K562 (cell line): ENCODE measurements around the gene CEBPE. TPM values are rescaled to one million over a fixed set of nuclear protein-coding genes. Genes with fewer than 3 reads are reported as not detected.

Experiments
- ATAC-seq: fragments of 200-7000 bp; cut with Tn5 transposase; 3 replicates; pipeline ENCODE4 v1.9.1; 2020; ENCODE audit warnings: moderate library complexity
- BruUV-seq: library from RNA; stranded (reverse); fragments of 400-500 nt; replicated peaks from 2 replicates; lab custom pipeline; 2021; lab: Mats Ljungman, UMichigan
- CTCF ChIA-PET: fragments of 300-600 bp; formaldehyde crosslinking; extraction: SDS; loops from one replicate; lab custom pipeline; 2021; ENCODE audit warnings: low intra/inter-chr PET ratio; lab: Yijun Ruan, JAX
- POLR2A ChIA-PET: fragments of 300-600, 350-650 bp; sonication (Branson Sonifier 250); formaldehyde crosslinking; extraction: SDS; loops from one replicate; lab custom pipeline; 2021; ENCODE audit warnings: antibody characterized with exemption, inconsistent platforms; lab: Yijun Ruan, JAX
- DNase-seq, 4 experiments: peaks; one replicate each; pipeline versions ENCODE4 v3.0.0 to v3.0.0-alpha.2; 2011 to 2018; ENCODE audit warnings: low spot score in 3 of 4, mixed read lengths in 3 of 4; ENCODE audit errors: extremely low read depth in 1 of 4
- FAIRE-seq: peaks from 2 replicates; lab custom pipeline; 2011; peaks lifted over from hg19 to GRCh38; lab: Jason Lieb, UNC
- H2AFZ ChIP-seq: 2 replicates; pipeline ENCODE4 v1.6.0; 2011; ENCODE audit warnings: low read depth, low read length, control low read depth, inconsistent platforms
- H3K27ac ChIP-seq: fragments of 200-600 bp; 3 replicates; pipeline ENCODE4 v1.8.0; 2011; ENCODE audit warnings: low read depth, mild to moderate bottlenecking, control low read depth, inconsistent platforms, low read length, moderate library complexity, mixed read lengths; ENCODE audit errors: extremely low read depth
- H3K27me3 ChIP-seq, 2 experiments: fragments of 300-600 bp in 1 of 2; 2 replicates in 1 of 2; 3 replicates in 1 of 2; pipeline versions ENCODE4 v1.6.0 to v1.8.0; 2011; ENCODE audit warnings: inconsistent platforms in 2 of 2, low read length in 2 of 2, mild to moderate bottlenecking in 1 of 2, mixed read lengths in 1 of 2, moderate library complexity in 1 of 2; ENCODE audit not compliant: control insufficient read depth in 2 of 2, insufficient read depth in 2 of 2
- H3K36me3 ChIP-seq: fragments of 300-600 bp; 3 replicates; pipeline ENCODE4 v1.8.0; 2011; ENCODE audit warnings: mild to moderate bottlenecking, low read length, inconsistent platforms; ENCODE audit not compliant: control insufficient read depth, insufficient read depth
- H3K4me1 ChIP-seq, 2 experiments: fragments of 200-600 bp in 1 of 2; replicated peaks in 1 of 2; 2 replicates in 1 of 2; 3 replicates in 1 of 2; pipeline versions ENCODE4 v1.5.1 to v1.8.0; 2011; ENCODE audit warnings: inconsistent platforms in 2 of 2, low read length in 2 of 2, mild to moderate bottlenecking in 1 of 2, mixed read lengths in 1 of 2, moderate library complexity in 1 of 2; ENCODE audit not compliant: control insufficient read depth in 2 of 2, insufficient read depth in 2 of 2
- H3K4me2 ChIP-seq: 2 replicates; pipeline ENCODE4 v1.6.1; 2011; ENCODE audit warnings: low read length, control low read depth, inconsistent platforms, mixed read lengths; ENCODE audit not compliant: insufficient read depth
- H3K4me3 ChIP-seq: fragments of 200-600 bp; sonication (generic), shearing (Covaris generic); 2 replicates; pipeline ENCODE4 v1.5.1; 2016; ENCODE audit warnings: control low read depth, inconsistent platforms
- H3K79me2 ChIP-seq: fragments of 200-600 bp; 3 replicates; pipeline ENCODE4 v1.8.0; 2011; ENCODE audit warnings: low read length, inconsistent platforms; ENCODE audit not compliant: control insufficient read depth, insufficient read depth
- H3K9ac ChIP-seq, 2 experiments: 2 replicates each; pipeline versions ENCODE4 v1.6.0 to v1.6.1; 2011; ENCODE audit warnings: low read depth in 2 of 2, low read length in 2 of 2, control low read depth in 1 of 2, inconsistent platforms in 1 of 2, mild to moderate bottlenecking in 1 of 2, mixed read lengths in 1 of 2; ENCODE audit not compliant: insufficient read depth in 1 of 2
- H3K9me1 ChIP-seq: one replicate; pipeline ENCODE4 v1.6.0; 2011; ENCODE audit warnings: inconsistent platforms, mild to moderate bottlenecking, low read length, moderate library complexity; ENCODE audit not compliant: control insufficient read depth, insufficient read depth
- H3K9me3 ChIP-seq: replicated peaks from 2 replicates; pipeline ENCODE4 v1.5.1; 2011; ENCODE audit warnings: low read depth, low read length, inconsistent platforms; ENCODE audit not compliant: control insufficient read depth, insufficient read depth
- H4K20me1 ChIP-seq: replicated peaks from 2 replicates; pipeline ENCODE4 v1.6.1; 2011; ENCODE audit warnings: low read length, inconsistent platforms, mixed read lengths; ENCODE audit not compliant: control insufficient read depth, insufficient read depth
- CHD2 ChIP-seq: IDR thresholded peaks from 2 replicates; pipeline ENCODE4 v1.6.1; 2011; ENCODE audit warnings: low read depth, low read length
- KDM1A ChIP-seq, 2 experiments: fragments of 450-650 bp; IDR thresholded peaks; 2 replicates each; pipeline ENCODE4 v1.6.1; 2016; ENCODE audit warnings: mild to moderate bottlenecking in 2 of 2
- NFIC ChIP-seq: fragments of 450-650 bp; IDR thresholded peaks from 2 replicates; pipeline ENCODE4 v1.6.1; 2017; ENCODE audit warnings: mild to moderate bottlenecking, inconsistent platforms
- NR3C1 ChIP-seq: sonication (generic); formaldehyde crosslinking; IDR thresholded peaks from 2 replicates; pipeline ENCODE4 v1.8.1; 2022; ENCODE audit warnings: missing genetic modification reagents
- PHF21A ChIP-seq: fragments of 450-650 bp; IDR thresholded peaks from 2 replicates; pipeline ENCODE4 v1.6.1; 2017; ENCODE audit warnings: low read depth, borderline replicate concordance
- ZNF584 ChIP-seq: fragments of 200-800 bp; sonication (Bioruptor generic); IDR thresholded peaks from 2 replicates; pipeline ENCODE4 v1.6.1; 2016; ENCODE audit warnings: low read depth, mild to moderate bottlenecking, missing genetic modification characterization, missing compliant biosample characterization
- ZNF644 ChIP-seq: fragments of 200-800 bp; sonication (Bioruptor generic); IDR thresholded peaks from 2 replicates; pipeline ENCODE4 v1.6.1; 2016; ENCODE audit warnings: low read depth, missing genetic modification characterization, missing compliant biosample characterization
- WGBS: fragments of 100-300 bp; shearing (Covaris generic); methylation state at CpG from one replicate; pipeline ENCODE4 v1.1.6; 2016; ENCODE audit warnings: low coverage, mixed read lengths; ENCODE audit not compliant: insufficient coverage; ENCODE audit errors: missing lambda C conversion rate; 5-methylcytosine and 5-hydroxymethylcytosine counted together
- in situ Hi-C: fragments of 300-500 bp; cut with MboI; formaldehyde crosslinking; loops from 4 replicates; pipeline ENCODE4 v1.15.0; 2018; ENCODE audit warnings: inconsistent platforms, mixed read lengths
- intact Hi-C: fragments of 100-400 bp; cut with micrococcal nuclease; formaldehyde crosslinking; loops from 2 replicates; pipeline ENCODE4 v1.14.2; 2022
- polyA plus RNA-seq, 8 experiments: library from polyadenylated mRNA; depleted of rRNA in 4 of 8; stranded (reverse) in 5 of 8; unstranded in 3 of 8; fragments of >200 nt; fragmentation: Nextera tagmentation in 2 of 8; fragmentation: Illumina TruSeq in 1 of 8; extraction: Ambion mirVana in 2 of 8; extraction: Trizol in 1 of 8; gene quantifications; 2 replicates each; pipeline versions ENCODE4 v1.2.1 to v1.2.3, GENCODE V29; 2011 to 2014; ENCODE audit warnings: inconsistent platforms in 1 of 8, missing spikeins in 1 of 8
- total RNA-seq, 7 experiments: library from RNA; depleted of rRNA in 6 of 7; stranded (reverse); fragments of >200 nt in 6 of 7; fragmentation: Illumina TruSeq in 2 of 7; extraction: Trizol in 2 of 7; gene quantifications; 2 replicates each; pipeline versions ENCODE4 v1.2.1 to v1.2.3, GENCODE V29; 2011 to 2021; ENCODE audit warnings: low replicate concordance in 1 of 7
- TF ChIP-seq, protein P1 (sequence below), 3 experiments: fragments of 200-800 bp in 1 of 3; fragments of 250-450 bp in 1 of 3; fragments of 450-650 bp in 1 of 3; sonication (Bioruptor Pico) in 1 of 3; sonication (Bioruptor generic) in 1 of 3; formaldehyde crosslinking in 1 of 3; IDR thresholded peaks; 2 replicates each; pipeline versions ENCODE4 v1.6.1 to v1.8.0; 2016 to 2022; ENCODE audit warnings: mild to moderate bottlenecking in 2 of 3, missing genetic modification characterization in 2 of 3, missing compliant biosample characterization in 1 of 3, moderate library complexity in 1 of 3

Gene CEBPE
- total and polyA plus RNA-seq, 9 of the 15 experiments (the other 6 are each of a cell fraction or from before 2014, with no cell fraction given) = 0.09 to 0.15 (median 0.13) TPM; not detected in 6

GRCh38 chr14:23086565-23086964 lies 32.5 kb downstream of the CEBPE start:
- FAIRE-seq = peak; percentile 61
- Histone ChIP-seq H3K79me2 (peaks cover 18% of the 10 kb centered on the region; the same call in 2 of the 3 replicates), H3K27me3 (no peaks in the 10 kb centered on the region), H2AFZ (no peak overlapping the region), H3K9me3 (no peaks in the 10 kb centered on the region), H4K20me1 (no peaks in the 10 kb centered on the region), H3K4me2 (no peak overlapping the region)
- WGBS = 80% methylated on average over 1 of the region's 1 CpG
- in situ Hi-C loops = no loop called here
- POLR2A ChIA-PET = interaction anchor here (1.1 to 2.4 kb wide), 3 partner anchors 8 to 23 kb away, joined by 3 to 11 read pairs (median 4); partner anchors contain the start of genes ACIN1 and C14orf119
- no peak for TF ChIP-seq KDM1A (IDR thresholded peaks at IDR 0.05)
- TF ChIP-seq ZNF644 (tag) = no peak
- TF ChIP-seq NR3C1 (CRISPR knock-in tag) = no peak
- no peak for TF ChIP-seq PHF21A
- TF ChIP-seq, protein P1, sequence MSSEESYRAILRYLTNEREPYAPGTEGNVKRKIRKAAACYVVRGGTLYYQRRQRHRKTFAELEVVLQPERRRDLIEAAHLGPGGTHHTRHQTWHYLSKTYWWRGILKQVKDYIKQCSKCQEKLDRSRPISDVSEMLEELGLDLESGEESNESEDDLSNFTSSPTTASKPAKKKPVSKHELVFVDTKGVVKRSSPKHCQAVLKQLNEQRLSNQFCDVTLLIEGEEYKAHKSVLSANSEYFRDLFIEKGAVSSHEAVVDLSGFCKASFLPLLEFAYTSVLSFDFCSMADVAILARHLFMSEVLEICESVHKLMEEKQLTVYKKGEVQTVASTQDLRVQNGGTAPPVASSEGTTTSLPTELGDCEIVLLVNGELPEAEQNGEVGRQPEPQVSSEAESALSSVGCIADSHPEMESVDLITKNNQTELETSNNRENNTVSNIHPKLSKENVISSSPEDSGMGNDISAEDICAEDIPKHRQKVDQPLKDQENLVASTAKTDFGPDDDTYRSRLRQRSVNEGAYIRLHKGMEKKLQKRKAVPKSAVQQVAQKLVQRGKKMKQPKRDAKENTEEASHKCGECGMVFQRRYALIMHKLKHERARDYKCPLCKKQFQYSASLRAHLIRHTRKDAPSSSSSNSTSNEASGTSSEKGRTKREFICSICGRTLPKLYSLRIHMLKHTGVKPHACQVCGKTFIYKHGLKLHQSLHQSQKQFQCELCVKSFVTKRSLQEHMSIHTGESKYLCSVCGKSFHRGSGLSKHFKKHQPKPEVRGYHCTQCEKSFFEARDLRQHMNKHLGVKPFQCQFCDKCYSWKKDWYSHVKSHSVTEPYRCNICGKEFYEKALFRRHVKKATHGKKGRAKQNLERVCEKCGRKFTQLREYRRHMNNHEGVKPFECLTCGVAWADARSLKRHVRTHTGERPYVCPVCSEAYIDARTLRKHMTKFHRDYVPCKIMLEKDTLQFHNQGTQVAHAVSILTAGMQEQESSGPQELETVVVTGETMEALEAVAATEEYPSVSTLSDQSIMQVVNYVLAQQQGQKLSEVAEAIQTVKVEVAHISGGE (CRISPR knock-in tag; IDR thresholded peaks at IDR 0.05) = no peak
- TF ChIP-seq CHD2 = no peak
- no peak for TF ChIP-seq ZNF584
- peak; percentile 63 for TF ChIP-seq NFIC
- TF ChIP-seq, all 486 proteins: peak for 1
- Histone ChIP-seq H3K27ac (no peak overlapping the region; the same call in 2 of the 3 replicates), H3K9me1 (no peaks in the 10 kb centered on the region), H3K4me3 (no peak overlapping the region), H3K36me3 (peaks cover 98% of the 10 kb centered on the region), H3K4me1 (no peaks in the 10 kb centered on the region), H3K9ac (no peak overlapping the region)
- DNase-seq = no peak
- BruUV-seq = no TSS peak
- ATAC-seq = no peak
- CTCF ChIA-PET = no interaction called here
- intact Hi-C loops = no loop called here
